Progenitor cell of endocrine pancreas (in vitro differentiated cells): ENCODE data around the gene SPON1. TPM values are rescaled to one million over a fixed set of nuclear protein-coding genes. Genes with fewer than 3 reads are reported as not detected.

Experiments used
- DNase-seq: peaks from one replicate; pipeline ENCODE4 v3.0.0; 2021; ENCODE audit warnings: low spot score; ENCODE audit not compliant: unreplicated experiment
- H3K27ac Mint-ChIP-seq: 2 replicates; pipeline ENCODE4 v1.8.0; 2021; ENCODE audit warnings: mild to moderate bottlenecking, moderate library complexity, mixed read lengths
- H3K27me3 Mint-ChIP-seq: 2 replicates; pipeline ENCODE4 v1.8.0; 2021; ENCODE audit warnings: mixed read lengths
- H3K36me3 Mint-ChIP-seq: 2 replicates; pipeline ENCODE4 v1.8.0; 2022; ENCODE audit warnings: mixed read lengths; ENCODE audit not compliant: insufficient read depth
- H3K4me1 Mint-ChIP-seq: 2 replicates; pipeline ENCODE4 v1.8.0; 2021; ENCODE audit warnings: low read depth, mixed read lengths
- H3K4me3 Mint-ChIP-seq: 2 replicates; pipeline ENCODE4 v1.8.0; 2021; ENCODE audit warnings: low read depth, mild to moderate bottlenecking, moderate library complexity, mixed read lengths
- H3K9me3 Mint-ChIP-seq: 2 replicates; pipeline ENCODE4 v1.8.0; 2021; ENCODE audit warnings: low read depth, mixed read lengths
- total RNA-seq: library from RNA; stranded (reverse); gene quantifications from 2 replicates; pipeline ENCODE4 v1.2.1, GENCODE V29; 2021
- TF ChIP-seq, protein P1 (sequence below): fragments of 200-600 bp; sonication (generic); IDR thresholded peaks from one replicate; pipeline ENCODE4 v1.5.0; 2021; ENCODE audit warnings: antibody characterized with exemption, mild to moderate bottlenecking; ENCODE audit not compliant: unreplicated experiment

Gene SPON1
- total RNA-seq, 1 donor from 2014 or later: 13.7 TPM

DNA sequence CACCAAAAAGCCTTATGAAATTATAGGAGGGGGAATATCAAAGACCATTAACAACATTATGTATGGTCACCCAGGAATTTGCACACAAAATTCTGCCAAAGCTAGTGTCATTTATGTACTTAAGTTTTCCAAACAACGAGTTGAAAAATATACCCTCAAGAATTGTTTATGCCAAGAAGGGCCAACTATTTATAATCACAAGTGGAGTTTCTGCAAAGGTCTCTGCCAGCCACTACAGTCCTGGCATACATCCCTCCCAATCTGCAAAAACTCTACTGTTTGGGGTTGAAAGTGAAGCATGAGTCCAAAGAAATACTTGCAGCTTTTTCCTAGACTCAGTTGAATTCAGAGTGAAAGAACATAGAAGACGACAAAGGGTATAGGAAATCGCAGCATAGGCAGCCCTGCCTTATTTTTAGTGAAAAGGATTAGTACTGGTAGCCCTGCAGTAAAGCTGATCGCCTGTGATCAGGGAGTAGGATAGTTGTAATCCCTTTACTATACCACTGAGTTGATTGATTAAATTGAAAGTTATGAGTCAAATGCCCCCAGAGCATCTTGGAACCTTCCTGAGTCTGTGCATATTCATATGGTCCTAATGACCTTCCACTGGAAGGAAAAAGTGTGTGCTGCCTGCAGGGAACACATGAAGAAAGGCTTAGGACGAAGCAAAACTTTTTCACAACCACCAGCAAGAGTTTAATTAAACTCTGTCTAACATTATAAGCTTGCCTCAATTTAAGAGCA, 144.0 kb downstream of the SPON1 start:
- Mint-ChIP-seq H3K4me3 (no peak overlapping the region), H3K36me3 (no peaks in the 10 kb centered on the region), H3K9me3 (no peaks in the 10 kb centered on the region), H3K27me3 (no peaks in the 10 kb centered on the region), H3K4me1 (no peaks in the 10 kb centered on the region), H3K27ac (no peak overlapping the region)
- no peak for DNase-seq
- TF ChIP-seq, protein P1, sequence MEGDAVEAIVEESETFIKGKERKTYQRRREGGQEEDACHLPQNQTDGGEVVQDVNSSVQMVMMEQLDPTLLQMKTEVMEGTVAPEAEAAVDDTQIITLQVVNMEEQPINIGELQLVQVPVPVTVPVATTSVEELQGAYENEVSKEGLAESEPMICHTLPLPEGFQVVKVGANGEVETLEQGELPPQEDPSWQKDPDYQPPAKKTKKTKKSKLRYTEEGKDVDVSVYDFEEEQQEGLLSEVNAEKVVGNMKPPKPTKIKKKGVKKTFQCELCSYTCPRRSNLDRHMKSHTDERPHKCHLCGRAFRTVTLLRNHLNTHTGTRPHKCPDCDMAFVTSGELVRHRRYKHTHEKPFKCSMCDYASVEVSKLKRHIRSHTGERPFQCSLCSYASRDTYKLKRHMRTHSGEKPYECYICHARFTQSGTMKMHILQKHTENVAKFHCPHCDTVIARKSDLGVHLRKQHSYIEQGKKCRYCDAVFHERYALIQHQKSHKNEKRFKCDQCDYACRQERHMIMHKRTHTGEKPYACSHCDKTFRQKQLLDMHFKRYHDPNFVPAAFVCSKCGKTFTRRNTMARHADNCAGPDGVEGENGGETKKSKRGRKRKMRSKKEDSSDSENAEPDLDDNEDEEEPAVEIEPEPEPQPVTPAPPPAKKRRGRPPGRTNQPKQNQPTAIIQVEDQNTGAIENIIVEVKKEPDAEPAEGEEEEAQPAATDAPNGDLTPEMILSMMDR: no peak

DNA sequence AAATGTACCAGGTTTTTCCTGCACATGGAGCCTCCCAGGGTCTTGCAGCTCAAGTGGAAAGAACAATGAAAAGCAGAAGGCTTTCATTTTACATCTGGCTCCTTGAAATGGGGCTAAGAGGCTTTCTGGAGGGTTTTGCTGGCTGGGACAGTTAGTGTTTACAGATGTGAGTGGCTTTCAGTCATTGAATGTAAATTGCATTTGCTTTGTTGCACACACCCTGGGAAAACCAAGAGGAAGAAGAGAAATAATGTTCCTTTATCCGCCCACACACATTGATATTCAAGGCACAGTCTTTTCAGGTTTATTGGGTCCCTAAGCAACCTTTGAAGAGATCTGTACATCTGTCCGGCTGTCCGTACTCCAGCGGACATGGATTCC, 144.5 kb downstream of the SPON1 start:
- Mint-ChIP-seq H3K27me3 (no peaks in the 10 kb centered on the region), H3K36me3 (no peaks in the 10 kb centered on the region), H3K4me1 (no peaks in the 10 kb centered on the region), H3K27ac (no peak overlapping the region), H3K9me3 (no peaks in the 10 kb centered on the region), H3K4me3 (no peak overlapping the region)
- DNase-seq: no peak
- TF ChIP-seq, protein P1: no peak

DNA sequence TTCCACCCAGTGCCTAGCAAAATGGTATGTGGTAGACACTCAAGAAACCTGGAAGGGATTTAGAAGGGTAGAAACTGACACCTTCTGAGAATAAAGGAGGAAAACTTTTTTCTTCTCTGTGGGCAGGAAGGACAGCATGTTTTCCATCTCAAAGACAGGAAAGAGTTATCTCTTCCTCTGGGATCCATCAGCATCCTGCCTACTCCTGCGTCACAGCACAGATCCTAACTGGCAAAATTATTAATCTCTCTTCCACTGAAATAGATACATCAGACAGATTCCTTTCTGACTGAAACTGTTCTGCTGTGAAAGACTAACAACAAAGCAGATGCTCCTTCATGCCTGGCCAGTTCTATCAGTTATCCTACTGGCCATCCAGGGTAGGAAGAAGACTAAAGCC, 147.2 kb downstream of the SPON1 start:
- no peak overlapping the region for H3K4me3 Mint-ChIP-seq
- H3K4me1 Mint-ChIP-seq: no peaks in the 10 kb centered on the region
- no peaks in the 10 kb centered on the region for H3K36me3 Mint-ChIP-seq
- DNase-seq: no peak
- H3K27ac Mint-ChIP-seq: no peak overlapping the region
- TF ChIP-seq, protein P1: no peak
- no peaks in the 10 kb centered on the region for H3K9me3 Mint-ChIP-seq
- no peaks in the 10 kb centered on the region for H3K27me3 Mint-ChIP-seq

DNA sequence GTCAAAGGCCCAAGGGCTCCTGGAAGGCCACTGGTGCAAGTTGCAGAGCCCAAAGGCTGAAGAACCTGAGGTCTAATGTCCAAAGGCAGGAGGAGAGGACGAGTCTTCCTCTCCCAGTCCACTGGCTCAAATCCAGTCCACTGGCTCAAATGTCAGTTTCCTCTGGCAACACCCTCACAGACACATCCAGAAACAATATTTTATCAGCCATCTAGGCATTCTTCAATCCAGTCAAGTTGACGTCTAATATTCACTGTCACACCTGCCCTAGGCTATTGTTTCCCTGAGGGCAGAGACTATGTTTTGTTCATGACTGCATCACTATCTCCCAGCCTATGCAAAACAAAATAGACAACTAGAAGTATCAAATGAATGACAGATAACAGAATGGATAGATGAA, 148.1 kb downstream of the SPON1 start:
- Mint-ChIP-seq H3K4me1 (no peaks in the 10 kb centered on the region), H3K27me3 (no peaks in the 10 kb centered on the region), H3K4me3 (no peak overlapping the region), H3K36me3 (no peaks in the 10 kb centered on the region), H3K9me3 (no peaks in the 10 kb centered on the region), H3K27ac (no peak overlapping the region)
- no peak for DNase-seq
- TF ChIP-seq, protein P1: no peak

DNA sequence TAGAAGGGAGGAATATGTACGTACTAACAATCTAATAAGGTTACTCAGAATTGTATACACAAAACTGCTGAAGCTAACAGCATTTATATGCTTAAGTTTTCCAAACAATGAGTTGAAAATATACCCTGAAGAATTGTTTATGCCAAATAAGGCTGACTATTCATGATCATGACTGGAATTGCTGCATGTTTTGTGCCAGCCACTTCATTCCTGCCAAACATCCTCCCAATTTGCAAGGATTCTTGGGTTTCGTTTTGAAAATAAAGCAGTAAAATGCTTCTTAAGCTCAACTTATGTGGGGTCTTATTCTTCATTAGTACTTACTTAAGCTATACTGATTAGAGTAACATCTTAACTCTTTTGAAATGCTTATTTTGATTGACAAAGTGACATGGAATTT, 149.0 kb downstream of the SPON1 start:
- no peak for DNase-seq
- Mint-ChIP-seq H3K4me1 (no peaks in the 10 kb centered on the region), H3K27me3 (no peaks in the 10 kb centered on the region), H3K27ac (no peak overlapping the region), H3K9me3 (peaks cover 6% of the 10 kb centered on the region), H3K36me3 (peaks cover 1% of the 10 kb centered on the region), H3K4me3 (no peak overlapping the region)
- TF ChIP-seq, protein P1: no peak
